DOHH2 (cell line): ENCODE data around the gene ZNF213.
A peak's percentile ranks its signal among the peaks of the same experiment; 100 is the strongest.

Experiments used
- H3F3A ChIP-seq: fragments of 200-600 bp; sonication (generic), shearing (Covaris generic); 2 replicates; pipeline ENCODE4 v1.6.0; 2016; ENCODE audit warnings: antibody characterized with exemption, mild to moderate bottlenecking; ENCODE audit not compliant: control insufficient read depth, insufficient read depth
- H3K27ac ChIP-seq: fragments of 200-600 bp; sonication (generic); 2 replicates; pipeline ENCODE4 v1.5.1; 2014; ENCODE audit warnings: low read depth, mild to moderate bottlenecking, low read length, moderate library complexity
- H3K27me3 ChIP-seq: fragments of 200-600 bp; sonication (generic); 2 replicates; pipeline ENCODE4 v1.6.1; 2014; ENCODE audit warnings: mild to moderate bottlenecking, low read length, mixed read lengths; ENCODE audit not compliant: control insufficient read depth
- H3K36me3 ChIP-seq: fragments of 200-600 bp; sonication (generic); 2 replicates; pipeline ENCODE4 v1.6.1; 2014; ENCODE audit warnings: mild to moderate bottlenecking, low read length, moderate library complexity, mixed read lengths; ENCODE audit not compliant: control insufficient read depth
- H3K4me1 ChIP-seq: fragments of 200-600 bp; sonication (generic); 2 replicates; pipeline ENCODE4 v1.6.1; 2014; ENCODE audit warnings: mild to moderate bottlenecking, low read length, mixed read lengths; ENCODE audit not compliant: control insufficient read depth
- H3K4me2 ChIP-seq: fragments of 200-600 bp; sonication (generic); 2 replicates; pipeline ENCODE4 v1.6.0; 2014; ENCODE audit warnings: mild to moderate bottlenecking, low read length, moderate library complexity
- H3K4me3 ChIP-seq: fragments of 200-600 bp; sonication (generic); 2 replicates; pipeline ENCODE4 v1.5.1; 2014; ENCODE audit warnings: mild to moderate bottlenecking, low read length, mixed read lengths
- H3K79me2 ChIP-seq: fragments of 200-600 bp; sonication (generic); 2 replicates; pipeline ENCODE4 v1.6.1; 2014; ENCODE audit warnings: mild to moderate bottlenecking, low read length, mixed read lengths; ENCODE audit not compliant: control insufficient read depth
- H3K9me2 ChIP-seq: fragments of 200-600 bp; sonication (generic); replicated peaks from 2 replicates; pipeline ENCODE4 v1.6.1; 2014; ENCODE audit warnings: mild to moderate bottlenecking, low read length, mixed read lengths; ENCODE audit not compliant: control insufficient read depth
- H3K9me3 ChIP-seq: fragments of 200-600 bp; sonication (generic); 2 replicates; pipeline ENCODE4 v1.6.1; 2014; ENCODE audit warnings: antibody characterized with exemption, low read length, mixed read lengths; ENCODE audit not compliant: control insufficient read depth, insufficient read depth
- H4K20me1 ChIP-seq: fragments of 200-600 bp; sonication (generic); 2 replicates; pipeline ENCODE4 v1.6.0; 2014; ENCODE audit warnings: low read depth, mild to moderate bottlenecking, antibody characterized with exemption, low read length, moderate library complexity; ENCODE audit not compliant: control insufficient read depth, insufficient read depth
- EZH2phosphoT487 ChIP-seq: fragments of 200-600 bp; sonication (generic); IDR thresholded peaks from 2 replicates; pipeline ENCODE4 v1.6.1; 2017; ENCODE audit warnings: borderline replicate concordance, mild to moderate bottlenecking, antibody characterized with exemption, low read length, moderate library complexity, mixed read lengths
- TF ChIP-seq, protein P1 (sequence below): fragments of 200-600 bp; sonication (generic); IDR thresholded peaks from one replicate; pipeline ENCODE4 v1.5.1; 2014; ENCODE audit warnings: antibody characterized with exemption, mild to moderate bottlenecking, low read depth, low read length; ENCODE audit not compliant: poor library complexity, severe bottlenecking

Gene ZNF213

GRCh38 chr16:3149193-3149530 is 14.3 kb downstream of the ZNF213 start:
- H3K36me3 ChIP-seq, result no peaks in the 10 kb centered on the region
- no peak overlapping the region for H3K27ac ChIP-seq
- H3K9me2 ChIP-seq, result no peaks in the 10 kb centered on the region
- H3F3A ChIP-seq, result peaks cover 20% of the 10 kb centered on the region
- no peak for TF ChIP-seq EZH2phosphoT487
- TF ChIP-seq, protein P1, sequence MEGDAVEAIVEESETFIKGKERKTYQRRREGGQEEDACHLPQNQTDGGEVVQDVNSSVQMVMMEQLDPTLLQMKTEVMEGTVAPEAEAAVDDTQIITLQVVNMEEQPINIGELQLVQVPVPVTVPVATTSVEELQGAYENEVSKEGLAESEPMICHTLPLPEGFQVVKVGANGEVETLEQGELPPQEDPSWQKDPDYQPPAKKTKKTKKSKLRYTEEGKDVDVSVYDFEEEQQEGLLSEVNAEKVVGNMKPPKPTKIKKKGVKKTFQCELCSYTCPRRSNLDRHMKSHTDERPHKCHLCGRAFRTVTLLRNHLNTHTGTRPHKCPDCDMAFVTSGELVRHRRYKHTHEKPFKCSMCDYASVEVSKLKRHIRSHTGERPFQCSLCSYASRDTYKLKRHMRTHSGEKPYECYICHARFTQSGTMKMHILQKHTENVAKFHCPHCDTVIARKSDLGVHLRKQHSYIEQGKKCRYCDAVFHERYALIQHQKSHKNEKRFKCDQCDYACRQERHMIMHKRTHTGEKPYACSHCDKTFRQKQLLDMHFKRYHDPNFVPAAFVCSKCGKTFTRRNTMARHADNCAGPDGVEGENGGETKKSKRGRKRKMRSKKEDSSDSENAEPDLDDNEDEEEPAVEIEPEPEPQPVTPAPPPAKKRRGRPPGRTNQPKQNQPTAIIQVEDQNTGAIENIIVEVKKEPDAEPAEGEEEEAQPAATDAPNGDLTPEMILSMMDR, result no peak
- H3K4me3 ChIP-seq, result peak overlapping the region; percentile 97
- H3K79me2 ChIP-seq, result no peaks in the 10 kb centered on the region
- peaks cover 31% of the 10 kb centered on the region for H3K4me1 ChIP-seq
- no peaks in the 10 kb centered on the region for H4K20me1 ChIP-seq
- no peaks in the 10 kb centered on the region for H3K9me3 ChIP-seq
- H3K27me3 ChIP-seq, result peaks cover 15% of the 10 kb centered on the region
- peak overlapping the region; percentile 100 for H3K4me2 ChIP-seq

GRCh38 chr16:3149630-3150345 is 15.0 kb downstream of the ZNF213 start:
- H3K4me2 ChIP-seq, result peak overlapping the region; percentile 100
- peak overlapping the region; percentile 97 for H3K4me3 ChIP-seq
- no peak for TF ChIP-seq EZH2phosphoT487
- TF ChIP-seq, protein P1, result peak; percentile 81
- peaks cover 20% of the 10 kb centered on the region for H3F3A ChIP-seq
- no peaks in the 10 kb centered on the region for H4K20me1 ChIP-seq
- H3K27me3 ChIP-seq, result peaks cover 18% of the 10 kb centered on the region
- H3K4me1 ChIP-seq, result peaks cover 31% of the 10 kb centered on the region
- H3K36me3 ChIP-seq, result no peaks in the 10 kb centered on the region
- no peaks in the 10 kb centered on the region for H3K9me2 ChIP-seq
- H3K27ac ChIP-seq, result peak overlapping the region; percentile 37
- H3K9me3 ChIP-seq, result no peaks in the 10 kb centered on the region
- H3K79me2 ChIP-seq, result no peaks in the 10 kb centered on the region

GRCh38 chr16:3150346-3151218 is 15.8 kb downstream of the ZNF213 start:
- H3K79me2 ChIP-seq, result no peaks in the 10 kb centered on the region
- H3K36me3 ChIP-seq, result no peaks in the 10 kb centered on the region
- H3K27me3 ChIP-seq, result peaks cover 23% of the 10 kb centered on the region
- no peaks in the 10 kb centered on the region for H3K9me2 ChIP-seq
- TF ChIP-seq, protein P1, result no peak
- no peak for TF ChIP-seq EZH2phosphoT487
- H3K4me3 ChIP-seq, result peak overlapping the region; percentile 97
- H3F3A ChIP-seq, result peaks cover 28% of the 10 kb centered on the region
- peak overlapping the region; percentile 100 for H3K4me2 ChIP-seq
- H3K27ac ChIP-seq, result peak overlapping the region; percentile 39
- H3K4me1 ChIP-seq, result peaks cover 31% of the 10 kb centered on the region
- H4K20me1 ChIP-seq, result no peaks in the 10 kb centered on the region
- H3K9me3 ChIP-seq, result no peaks in the 10 kb centered on the region
